CD4-positive, alpha-beta memory T cell (primary cell): ENCODE data around the gene SDHB. TPM values are rescaled to one million over a fixed set of nuclear protein-coding genes. Genes with fewer than 3 reads are reported as not detected.

Source experiments
- CTCF ChIA-PET: fragments of 350-600 bp; sonication (Branson Sonifier 250); formaldehyde crosslinking; loops from one replicate; lab custom pipeline; 2021; ENCODE audit warnings: inconsistent platforms; ENCODE audit not compliant: partially characterized antibody; lab: Charles Lee
- POLR2A ChIA-PET: fragments of 350-600 bp; sonication (Branson Sonifier 250); formaldehyde crosslinking; loops from one replicate; lab custom pipeline; 2021; ENCODE audit not compliant: partially characterized antibody; lab: Charles Lee
- DNase-seq, 5 donors: peaks; one replicate each; pipeline versions ENCODE4 v3.0.0 to v3.0.0-alpha.2; 2020 to 2022; ENCODE audit warnings: mixed read lengths in 1 of 5
- H3K27ac ChIP-seq: one replicate; pipeline ENCODE4 v1.7.0; 2013; ENCODE audit warnings: low read depth, low read length
- H3K27me3 ChIP-seq: 2 replicates; pipeline ENCODE4 v1.7.0; 2013; ENCODE audit warnings: mild to moderate bottlenecking, low read length, moderate library complexity; ENCODE audit not compliant: insufficient read depth
- H3K36me3 ChIP-seq: 2 replicates; pipeline ENCODE4 v1.7.0; 2013; ENCODE audit warnings: mild to moderate bottlenecking, low read length, moderate library complexity; ENCODE audit not compliant: insufficient read depth
- H3K4me1 ChIP-seq: 2 replicates; pipeline ENCODE4 v1.7.0; 2013; ENCODE audit warnings: mild to moderate bottlenecking, low read length, moderate library complexity; ENCODE audit not compliant: insufficient read depth
- H3K4me3 ChIP-seq, 2 donors: one replicate each; pipeline ENCODE4 v1.7.0; 2013; ENCODE audit warnings: low read length in 2 of 2, mild to moderate bottlenecking in 1 of 2
- H3K9me3 ChIP-seq, 2 donors: one replicate each; pipeline ENCODE4 v1.7.0; 2013; ENCODE audit warnings: low read length in 2 of 2, control low read depth in 1 of 2; ENCODE audit not compliant: control insufficient read depth in 1 of 2
- H3K27ac Mint-ChIP-seq, 7 donors: one replicate each; pipeline ENCODE4 v1.8.0; 2020 to 2021; ENCODE audit warnings: mixed read lengths in 7 of 7, mild to moderate bottlenecking in 6 of 7, inconsistent platforms in 3 of 7, moderate library complexity in 3 of 7
- H3K27me3 Mint-ChIP-seq, 2 donors: one replicate each; pipeline ENCODE4 v1.8.0; 2020 to 2021; ENCODE audit warnings: mixed read lengths in 2 of 2
- H3K36me3 Mint-ChIP-seq, 2 donors: one replicate each; pipeline ENCODE4 v1.8.0; 2020 to 2021; ENCODE audit warnings: mixed read lengths in 2 of 2, inconsistent platforms in 1 of 2, mild to moderate bottlenecking in 1 of 2
- H3K4me1 Mint-ChIP-seq, 4 donors: one replicate each; pipeline ENCODE4 v1.8.0; 2020 to 2021; ENCODE audit warnings: mixed read lengths in 4 of 4, mild to moderate bottlenecking in 1 of 4
- H3K4me3 Mint-ChIP-seq, 8 donors: one replicate each; pipeline ENCODE4 v1.8.0; 2020 to 2021; ENCODE audit warnings: mixed read lengths in 8 of 8, mild to moderate bottlenecking in 7 of 8, moderate library complexity in 6 of 8, inconsistent platforms in 3 of 8
- H3K9me3 Mint-ChIP-seq, 8 donors: one replicate each; pipeline ENCODE4 v1.8.0; 2020 to 2021; ENCODE audit warnings: mixed read lengths in 8 of 8, mild to moderate bottlenecking in 5 of 8, inconsistent platforms in 3 of 8, moderate library complexity in 1 of 8
- intact Hi-C: fragments of 100-400 bp; cut with micrococcal nuclease; formaldehyde crosslinking; loops from one replicate; pipeline ENCODE4 v1.15.1; 2023
- polyA plus RNA-seq, 2 donors: library from polyadenylated mRNA; unstranded; fragments of 300-500 nt; fragmentation: Illumina TruSeq; gene quantifications; one replicate each; pipeline ENCODE4 v1.2.3, GENCODE V29; 2021
- total RNA-seq, 2 experiments: library from RNA; stranded (reverse); gene quantifications; one replicate each; pipeline ENCODE4 v1.2.3, GENCODE V29; 2021

The SDHB gene
- total and polyA plus RNA-seq, 4 experiments from 2014 or later, result 57.0 to 219 (median 109) TPM

DNA sequence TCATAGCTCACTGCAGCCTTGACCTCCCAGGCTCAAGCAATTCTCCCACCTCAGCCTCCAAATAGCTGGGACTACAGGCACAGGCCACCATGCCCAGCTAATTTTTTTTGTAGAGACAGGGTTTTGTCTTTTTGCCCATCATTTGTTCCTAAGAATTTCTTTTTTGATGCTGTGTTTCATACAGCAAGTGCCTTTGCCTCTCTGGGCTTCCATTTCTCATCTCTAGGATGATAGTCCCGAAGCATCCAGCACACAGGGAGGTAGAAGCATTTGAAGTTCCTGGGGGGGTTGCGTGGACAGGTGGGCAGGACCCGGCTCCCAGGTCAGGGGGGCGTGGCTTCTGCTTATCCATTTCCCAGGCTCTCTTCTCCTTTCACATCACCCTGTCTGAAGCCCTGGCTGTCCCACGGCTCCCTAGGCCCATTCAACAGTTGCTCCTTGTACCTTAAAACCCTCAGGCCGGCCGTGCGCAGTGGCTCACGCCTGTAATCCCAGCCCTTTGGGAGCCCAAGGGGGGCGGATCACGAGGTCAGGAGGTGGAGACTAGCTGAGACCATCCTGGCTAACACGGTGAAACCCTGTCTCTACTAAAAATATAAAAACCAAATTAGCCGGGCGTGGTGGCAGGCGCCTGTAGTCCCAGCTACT is 45.5 kb downstream of the SDHB start:
- intact Hi-C loops, result no loop called here
- H3K9me3 ChIP-seq, result no peaks in the 10 kb centered on the region
- ChIA-PET POLR2A (interaction anchor here (0.7 kb wide), 1 partner anchor 23 kb away, joined by 4 read pairs; no protein-coding TSS in a partner anchor), CTCF (no interaction called here)
- H3K27ac ChIP-seq, result no peak overlapping the region
- DNase-seq, result no peak
- H3K27me3 ChIP-seq, result no peaks in the 10 kb centered on the region
- peaks cover 12% of the 10 kb centered on the region for H3K36me3 ChIP-seq
- Mint-ChIP-seq H3K9me3 (no peaks in the 10 kb centered on the region), H3K27me3 (no peaks in the 10 kb centered on the region), H3K36me3 (peaks cover 9 to 20% of the 10 kb centered on the region in 2 donors), H3K27ac (peak overlapping the region in 1 of 7 donors; percentile 36), H3K4me1 (peaks cover 10 to 23% (median 17%) of the 10 kb centered on the region in 4 donors), H3K4me3 (no peak overlapping the region)
- H3K4me1 ChIP-seq, result peaks cover 27% of the 10 kb centered on the region
- no peak overlapping the region for H3K4me3 ChIP-seq

- no peaks in the 10 kb centered on the region for H3K27me3 Mint-ChIP-seq
- Histone ChIP-seq H3K9me3 (no peaks in the 10 kb centered on the region), H3K27me3 (no peaks in the 10 kb centered on the region), H3K4me3 (no peak overlapping the region), H3K27ac (no peak overlapping the region), H3K4me1 (peaks cover 25% of the 10 kb centered on the region), H3K36me3 (peaks cover 17% of the 10 kb centered on the region)
- peaks cover 10 to 21% (median 16%) of the 10 kb centered on the region in 4 donors for H3K4me1 Mint-ChIP-seq
- DNase-seq, result no peak
- no peaks in the 10 kb centered on the region for H3K9me3 Mint-ChIP-seq
- ChIA-PET POLR2A (no interaction called here), CTCF (no interaction called here)
- H3K4me3 Mint-ChIP-seq, result no peak overlapping the region
- intact Hi-C loops, result no loop called here
- H3K36me3 Mint-ChIP-seq, result peaks cover 9 to 25% of the 10 kb centered on the region in 2 donors
- no peak overlapping the region for H3K27ac Mint-ChIP-seq
Measured at GRCh38 chr1:17007121-17007520, 46.7 kb downstream of the SDHB start.

- intact Hi-C loops, result no loop called here
- H3K36me3 ChIP-seq, result peaks cover 23% of the 10 kb centered on the region
Measured at GRCh38 chr1:17005365-17005740, 48.5 kb downstream of the SDHB start.

DNA sequence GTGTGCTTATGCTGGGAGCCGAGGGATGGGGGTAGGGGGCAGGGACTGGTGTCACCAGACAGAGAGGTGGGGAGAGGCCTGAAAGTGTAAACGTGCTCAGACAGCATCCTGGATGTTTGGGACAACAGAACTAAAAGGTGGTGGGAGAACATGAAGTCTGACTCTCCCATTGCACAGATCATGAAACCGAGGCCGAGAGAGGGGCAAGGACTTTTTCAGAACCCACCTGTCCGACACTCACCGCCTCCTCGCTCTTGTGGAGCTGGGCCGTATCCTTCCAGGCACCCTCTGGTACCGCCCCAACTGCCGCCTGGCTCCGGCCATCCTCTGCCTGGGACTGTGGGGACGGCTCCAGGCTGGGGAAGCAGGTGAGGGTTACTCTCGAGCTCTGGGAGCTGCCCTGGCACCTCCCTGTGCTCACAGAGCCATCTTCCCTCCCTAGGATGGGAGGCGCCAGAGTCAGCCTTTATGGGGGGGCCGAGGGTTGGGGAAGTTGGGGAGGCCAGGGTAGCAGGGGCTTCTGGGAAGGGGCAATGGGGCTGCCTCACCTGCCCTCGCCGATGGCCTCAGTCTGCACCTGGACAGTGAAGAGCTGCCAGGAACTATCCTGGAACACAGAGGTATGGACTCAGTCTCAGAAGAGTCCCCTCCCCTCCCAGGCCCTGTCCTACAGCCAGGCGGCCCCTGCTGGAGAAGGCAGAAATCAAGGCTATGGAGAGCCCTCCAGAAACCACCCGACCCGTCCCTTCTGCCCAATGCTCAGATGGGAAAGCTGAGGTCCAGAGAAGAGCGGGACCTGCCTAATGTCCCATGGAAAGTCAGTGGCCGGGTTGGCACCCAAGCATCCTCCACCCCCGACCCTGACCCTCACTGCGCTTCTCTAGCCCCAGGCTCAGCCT is 49.1 kb downstream of the SDHB start:
- H3K27me3 Mint-ChIP-seq, result no peaks in the 10 kb centered on the region
- POLR2A ChIA-PET, result no interaction called here
- no peak overlapping the region for H3K27ac ChIP-seq

More at GRCh38 chr1:17005365-17005740, 48.5 kb downstream of the SDHB start:
- Histone ChIP-seq H3K27me3 (no peaks in the 10 kb centered on the region), H3K4me3 (no peak overlapping the region), H3K27ac (no peak overlapping the region), H3K9me3 (no peaks in the 10 kb centered on the region), H3K4me1 (peaks cover 14% of the 10 kb centered on the region)
- no peak for DNase-seq
- Mint-ChIP-seq H3K9me3 (no peaks in the 10 kb centered on the region), H3K4me3 (no peak overlapping the region), H3K27me3 (no peaks in the 10 kb centered on the region), H3K4me1 (peaks cover 4 to 10% (median 6%) of the 10 kb centered on the region in 4 donors), H3K27ac (no peak overlapping the region), H3K36me3 (peaks cover 17 to 34% of the 10 kb centered on the region in 2 donors)
- ChIA-PET POLR2A (no interaction called here), CTCF (interaction anchor here (0.7 to 1.3 kb wide), 2 partner anchors 44 to 250 kb away, joined by 3 read pairs; no protein-coding TSS in a partner anchor)

DNA sequence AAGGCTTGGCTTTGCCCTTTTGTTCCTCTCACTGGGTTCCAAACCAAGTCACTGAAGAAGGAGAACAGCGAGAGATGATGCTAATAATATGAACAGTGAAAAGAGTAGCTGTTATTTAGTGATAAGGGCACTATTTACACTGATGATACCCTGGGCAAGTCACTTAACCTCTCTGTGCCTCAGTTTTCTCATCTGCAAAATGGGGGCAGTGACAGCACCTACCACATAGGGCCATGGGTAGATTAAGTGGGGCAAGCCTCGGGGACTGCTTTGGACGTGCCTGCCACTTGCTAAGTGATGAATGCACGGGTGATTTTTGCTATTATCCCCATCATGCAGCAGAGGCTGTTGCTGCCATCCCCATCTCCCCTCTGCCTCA is 51.3 kb downstream of the SDHB start:
- Mint-ChIP-seq H3K4me1 (no peaks in the 10 kb centered on the region), H3K9me3 (no peaks in the 10 kb centered on the region), H3K4me3 (no peak overlapping the region), H3K27ac (no peak overlapping the region), H3K27me3 (no peaks in the 10 kb centered on the region), H3K36me3 (peaks cover 31 to 46% of the 10 kb centered on the region in 2 donors)
- POLR2A ChIA-PET, result no interaction called here
- Histone ChIP-seq H3K4me3 (no peak overlapping the region), H3K9me3 (no peaks in the 10 kb centered on the region), H3K4me1 (no peaks in the 10 kb centered on the region), H3K36me3 (peaks cover 29% of the 10 kb centered on the region), H3K27ac (no peak overlapping the region), H3K27me3 (no peaks in the 10 kb centered on the region)
- CTCF ChIA-PET, result no interaction called here
- intact Hi-C loops, result no loop called here
- no peak for DNase-seq

More for the DNA sequence above, 49.1 kb downstream of the SDHB start:
- Histone ChIP-seq H3K4me3 (no peak overlapping the region), H3K9me3 (no peaks in the 10 kb centered on the region), H3K36me3 (peaks cover 23% of the 10 kb centered on the region), H3K4me1 (peaks cover 7% of the 10 kb centered on the region), H3K27me3 (no peaks in the 10 kb centered on the region)
- Mint-ChIP-seq H3K27ac (no peak overlapping the region), H3K4me3 (no peak overlapping the region), H3K36me3 (peaks cover 19 to 34% of the 10 kb centered on the region in 2 donors), H3K4me1 (peaks cover 1 to 4% (median 3%) of the 10 kb centered on the region in 4 donors), H3K9me3 (no peaks in the 10 kb centered on the region)
- no peak for DNase-seq
- intact Hi-C loops, result no loop called here
- CTCF ChIA-PET, result interaction anchor here (1.3 kb wide), 1 partner anchor 44 kb away, joined by 3 read pairs; no protein-coding TSS in a partner anchor

GRCh38 chr1:17001760-17002523 is 51.9 kb downstream of the SDHB start:
- Mint-ChIP-seq H3K4me3 (no peak overlapping the region), H3K27me3 (no peaks in the 10 kb centered on the region), H3K4me1 (no peaks in the 10 kb centered on the region), H3K36me3 (peaks cover 34 to 49% of the 10 kb centered on the region in 2 donors), H3K27ac (no peak overlapping the region), H3K9me3 (no peaks in the 10 kb centered on the region)
- Histone ChIP-seq H3K27ac (no peak overlapping the region), H3K27me3 (no peaks in the 10 kb centered on the region), H3K4me3 (no peak overlapping the region), H3K9me3 (no peaks in the 10 kb centered on the region), H3K36me3 (peaks cover 29% of the 10 kb centered on the region), H3K4me1 (no peaks in the 10 kb centered on the region)
- ChIA-PET POLR2A (no interaction called here), CTCF (interaction anchor here (0.6 kb wide), 1 partner anchor 57 kb away, joined by 4 read pairs; no protein-coding TSS in a partner anchor)
- intact Hi-C loops, result no loop called here
- DNase-seq, result no peak
